T-helper 17 cell (primary cell): ENCODE results near the gene OR52A5. TPM values are rescaled to one million over a fixed set of nuclear protein-coding genes. Genes with fewer than 3 reads are reported as not detected.

Experiments used
- ATAC-seq: fragments of 150-1000 bp; cut with Tn5 transposase; 2 replicates; pipeline ENCODE4 v1.10.0; 2021; ENCODE audit warnings: mild to moderate bottlenecking, moderate library complexity
- DNase-seq, 3 donors: peaks; one replicate each; pipeline versions ENCODE4 v3.0.0 to v3.0.0-alpha.2; 2020 to 2021
- H3K9me3 ChIP-seq: one replicate; pipeline ENCODE4 v1.7.0; 2013; ENCODE audit warnings: low read length, mild to moderate bottlenecking; ENCODE audit not compliant: control insufficient read depth, poor library complexity, severe bottlenecking
- H3K27ac Mint-ChIP-seq: one replicate; pipeline ENCODE4 v1.8.0; 2022; ENCODE audit warnings: mild to moderate bottlenecking, moderate library complexity, mixed read lengths
- H3K27me3 Mint-ChIP-seq: one replicate; pipeline ENCODE4 v1.8.0; 2022; ENCODE audit warnings: mixed read lengths
- H3K36me3 Mint-ChIP-seq: one replicate; pipeline ENCODE4 v1.8.0; 2022; ENCODE audit warnings: low read depth, mixed read lengths
- H3K4me1 Mint-ChIP-seq: one replicate; pipeline ENCODE4 v1.8.0; 2022; ENCODE audit warnings: mild to moderate bottlenecking, mixed read lengths
- H3K4me3 Mint-ChIP-seq: one replicate; pipeline ENCODE4 v1.8.0; 2022; ENCODE audit warnings: mild to moderate bottlenecking, moderate library complexity, mixed read lengths
- total RNA-seq, 4 donors: library from RNA in 2 of 4; stranded (reverse) in 2 of 4; gene quantifications; one replicate each; pipeline ENCODE4 v1.2.3 and lab custom pipeline; 2022 to 2026

Gene OR52A5
- total RNA-seq, 2 donors from 2014 or later, result not detected

DNA sequence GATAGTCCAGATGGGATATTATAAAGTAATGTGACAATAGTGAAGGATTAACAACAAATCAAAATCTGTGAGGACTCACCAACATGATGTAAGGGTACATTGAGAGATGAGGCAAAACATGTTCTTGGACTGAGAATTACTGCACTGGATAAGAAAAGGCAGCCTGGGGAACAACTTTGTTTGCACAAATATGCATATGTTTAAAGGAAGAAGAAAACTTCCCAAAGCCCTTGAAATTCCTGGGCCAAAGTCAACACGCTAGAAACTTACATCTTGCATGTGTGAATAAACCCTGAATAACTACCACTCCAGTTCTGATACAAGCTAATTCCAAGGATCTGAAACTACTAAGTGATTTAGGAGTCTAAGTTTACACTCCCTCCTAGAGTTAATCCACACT, 1.1 kb downstream of the OR52A5 start:
- H3K36me3 Mint-ChIP-seq, result no peaks in the 10 kb centered on the region
- no peaks in the 10 kb centered on the region for H3K4me1 Mint-ChIP-seq
- peaks cover 31% of the 10 kb centered on the region for H3K27me3 Mint-ChIP-seq
- no peak for ATAC-seq
- no peaks in the 10 kb centered on the region for H3K9me3 ChIP-seq
- no peak overlapping the region for H3K27ac Mint-ChIP-seq
- DNase-seq, result no peak
- no peak overlapping the region for H3K4me3 Mint-ChIP-seq

DNA sequence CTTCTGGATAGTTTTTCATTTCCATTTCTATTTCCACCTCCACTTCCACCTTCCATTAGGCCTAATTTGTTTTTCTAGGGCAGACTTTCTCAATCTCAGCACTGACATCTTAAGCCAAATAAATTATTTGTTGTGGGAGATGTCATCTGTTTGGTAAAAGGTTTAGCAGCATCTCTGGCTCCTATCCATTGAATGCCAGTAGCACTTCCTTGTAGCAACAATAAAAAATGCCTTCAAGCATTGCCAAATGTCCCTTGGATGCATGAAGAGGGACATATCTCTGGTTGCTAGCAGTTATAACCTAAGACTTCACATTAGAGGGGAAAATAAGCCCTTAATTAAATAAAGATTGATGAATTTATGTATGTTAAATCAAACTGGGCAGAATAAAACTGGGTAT, 1.9 kb downstream of the OR52A5 start:
- DNase-seq (no peak), ATAC-seq (no peak)
- Mint-ChIP-seq H3K36me3 (no peaks in the 10 kb centered on the region), H3K4me3 (no peak overlapping the region), H3K27ac (no peak overlapping the region), H3K27me3 (peaks cover 31% of the 10 kb centered on the region), H3K4me1 (no peaks in the 10 kb centered on the region)
- H3K9me3 ChIP-seq, result no peaks in the 10 kb centered on the region

DNA sequence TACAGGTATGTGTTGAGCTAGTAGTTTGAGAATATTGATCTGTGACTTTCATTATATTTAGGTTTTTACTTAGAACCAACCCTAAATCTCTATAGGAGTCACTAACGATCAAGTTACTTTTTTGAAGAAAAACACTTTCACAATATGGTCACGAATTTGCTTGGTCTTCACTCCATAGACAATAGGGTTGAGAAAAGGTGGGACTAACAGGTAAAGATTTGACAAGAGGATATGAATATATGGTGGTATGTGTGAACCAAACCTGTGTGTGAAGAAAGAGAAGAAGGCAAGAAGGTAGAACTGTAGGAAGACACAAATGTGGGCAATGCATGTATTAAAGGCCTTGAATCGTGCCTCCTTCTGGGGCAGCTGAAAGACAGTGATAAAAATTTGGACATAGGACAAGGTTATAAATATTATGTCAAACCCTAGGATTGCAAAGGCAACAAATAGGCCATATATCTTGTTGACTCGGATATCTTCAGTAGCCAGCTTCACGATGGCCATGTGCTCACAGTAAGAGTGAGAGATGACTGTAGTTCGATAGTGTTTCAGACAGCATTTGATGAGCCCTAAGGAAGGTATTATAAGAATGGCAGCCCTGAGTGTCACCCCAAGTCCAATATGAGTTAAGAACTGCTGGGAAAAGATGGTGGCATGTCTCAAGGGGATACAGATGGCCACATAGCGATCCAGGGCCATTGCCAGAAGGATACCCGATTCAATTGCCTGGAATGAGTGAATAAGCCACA, 6.4 kb downstream of the OR52A5 start:
- ATAC-seq (no peak), DNase-seq (no peak)
- Mint-ChIP-seq H3K36me3 (no peaks in the 10 kb centered on the region), H3K4me3 (no peak overlapping the region), H3K27ac (no peak overlapping the region), H3K4me1 (no peaks in the 10 kb centered on the region), H3K27me3 (peaks cover 12% of the 10 kb centered on the region)
- no peaks in the 10 kb centered on the region for H3K9me3 ChIP-seq

DNA sequence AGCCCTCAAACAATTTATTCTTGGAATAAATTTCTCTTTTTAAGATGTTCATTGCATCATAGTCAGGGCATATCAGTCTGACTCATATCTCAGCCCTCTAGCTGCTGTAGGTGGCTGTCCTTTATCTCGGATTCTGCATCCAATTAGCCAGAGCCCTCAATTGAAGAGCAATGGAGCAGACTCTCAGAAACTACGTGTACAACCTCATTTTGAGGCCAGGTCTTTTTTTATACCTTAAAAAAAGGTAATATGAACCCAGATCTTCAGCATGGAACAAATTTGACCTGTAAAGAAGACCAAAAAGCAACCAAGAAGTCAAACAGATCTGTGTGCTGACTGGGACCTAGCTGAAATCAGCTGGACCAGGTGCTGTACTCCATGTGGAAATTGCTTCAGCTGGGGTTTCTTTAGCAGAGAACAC, 8.7 kb downstream of the OR52A5 start:
- Mint-ChIP-seq H3K36me3 (no peaks in the 10 kb centered on the region), H3K27me3 (peaks cover 6% of the 10 kb centered on the region), H3K27ac (no peak overlapping the region), H3K4me3 (no peak overlapping the region), H3K4me1 (no peaks in the 10 kb centered on the region)
- no peaks in the 10 kb centered on the region for H3K9me3 ChIP-seq
- no peak for ATAC-seq
- DNase-seq, result no peak

DNA sequence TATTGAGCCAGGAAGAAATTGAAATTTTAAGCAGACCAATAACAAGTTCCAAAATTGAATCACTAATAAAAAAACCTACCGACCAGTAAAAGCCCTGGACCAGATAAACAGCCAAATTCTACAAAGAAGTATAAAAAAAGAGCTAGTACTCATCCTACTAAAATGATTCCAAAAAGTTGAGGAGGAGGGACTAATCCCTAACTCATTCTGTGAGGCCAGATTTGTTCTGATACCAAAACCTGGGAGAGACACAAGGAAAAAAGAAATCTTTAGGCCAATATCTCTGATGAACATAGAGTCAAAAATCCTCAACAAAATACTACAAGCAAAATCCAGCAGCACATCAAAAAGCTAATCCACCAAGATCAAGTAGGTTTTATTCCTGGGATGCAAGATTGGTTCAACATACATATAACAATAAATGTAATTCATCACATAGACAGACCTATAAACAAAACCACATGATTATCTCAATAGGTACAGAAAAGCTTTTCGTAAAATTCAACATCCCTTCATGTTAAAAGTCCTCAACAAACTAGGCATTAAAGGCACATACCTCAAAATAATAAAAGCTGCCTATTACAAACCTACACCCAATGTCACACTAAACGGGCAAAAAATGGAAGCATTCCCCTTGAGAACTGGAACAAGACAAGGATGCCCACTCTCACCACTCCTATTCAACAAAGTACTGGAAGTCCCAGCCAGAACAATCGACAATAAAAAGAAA, 13.1 kb downstream of the OR52A5 start:
- DNase-seq, result no peak
- Mint-ChIP-seq H3K4me3 (no peak overlapping the region), H3K27ac (no peak overlapping the region), H3K27me3 (peaks cover 31% of the 10 kb centered on the region), H3K4me1 (peaks cover 2% of the 10 kb centered on the region), H3K36me3 (no peaks in the 10 kb centered on the region)
- no peaks in the 10 kb centered on the region for H3K9me3 ChIP-seq
- no peak for ATAC-seq

DNA sequence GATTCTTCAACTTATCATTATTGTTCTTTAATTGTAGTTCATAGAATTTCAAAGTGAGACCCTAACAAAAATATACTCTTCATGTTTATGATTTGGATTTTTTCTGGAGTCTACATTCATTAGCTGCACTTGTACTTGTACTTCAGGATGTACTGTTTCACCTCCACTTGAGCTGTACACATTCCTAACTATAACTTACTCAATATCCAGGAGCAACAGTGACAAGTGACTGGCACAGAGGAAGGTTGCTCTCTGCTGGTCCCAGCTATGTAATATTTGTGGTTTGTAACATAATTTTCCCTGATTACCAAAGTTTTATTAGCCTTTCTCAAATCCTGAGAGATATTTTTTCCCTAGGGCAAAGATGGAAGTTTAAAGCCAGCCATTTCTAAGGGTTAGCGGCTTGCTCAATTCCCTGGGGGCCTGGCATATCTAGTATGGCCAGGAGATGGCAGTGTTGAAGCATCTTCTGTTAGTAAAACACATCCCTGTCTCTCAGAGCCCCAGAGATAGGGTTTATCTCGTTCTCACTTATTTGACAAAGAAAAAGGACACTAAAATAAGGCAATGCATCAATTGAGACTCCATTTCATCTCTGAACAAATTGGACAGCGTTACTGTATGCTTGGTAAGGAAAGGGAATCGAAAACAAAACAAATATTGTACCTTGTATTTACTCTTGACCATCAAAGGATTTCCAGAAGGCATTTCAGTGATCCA, 14.2 kb downstream of the OR52A5 start:
- H3K9me3 ChIP-seq, result no peaks in the 10 kb centered on the region
- Mint-ChIP-seq H3K4me1 (peaks cover 2% of the 10 kb centered on the region), H3K27me3 (peaks cover 31% of the 10 kb centered on the region), H3K4me3 (no peak overlapping the region), H3K36me3 (no peaks in the 10 kb centered on the region), H3K27ac (no peak overlapping the region)
- DNase-seq (peak in 1 of 3 donors; percentile 10), ATAC-seq (peak; percentile 63)

DNA sequence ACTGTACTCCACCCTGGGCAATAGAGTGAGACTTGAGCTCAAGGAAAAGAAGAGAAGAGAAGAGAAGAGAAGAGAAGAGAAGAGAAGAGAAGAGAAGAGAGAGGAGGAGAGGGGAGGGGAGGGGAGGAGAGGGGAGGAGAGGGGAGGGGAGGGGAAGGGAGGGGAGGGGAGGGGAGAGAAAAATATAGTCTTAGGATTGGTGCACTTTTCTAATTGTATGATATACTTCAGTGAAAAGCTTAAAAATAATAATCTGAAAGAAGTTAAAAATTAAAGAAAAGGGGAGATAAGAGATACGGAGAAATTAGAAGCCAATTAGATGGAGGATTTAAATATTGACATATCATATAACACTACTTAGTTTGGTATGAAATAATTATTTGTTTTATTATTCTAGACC, 19.3 kb downstream of the OR52A5 start:
- H3K27ac Mint-ChIP-seq, result no peak overlapping the region
- peaks cover 48% of the 10 kb centered on the region for H3K27me3 Mint-ChIP-seq
- H3K4me1 Mint-ChIP-seq, result no peaks in the 10 kb centered on the region

DNA sequence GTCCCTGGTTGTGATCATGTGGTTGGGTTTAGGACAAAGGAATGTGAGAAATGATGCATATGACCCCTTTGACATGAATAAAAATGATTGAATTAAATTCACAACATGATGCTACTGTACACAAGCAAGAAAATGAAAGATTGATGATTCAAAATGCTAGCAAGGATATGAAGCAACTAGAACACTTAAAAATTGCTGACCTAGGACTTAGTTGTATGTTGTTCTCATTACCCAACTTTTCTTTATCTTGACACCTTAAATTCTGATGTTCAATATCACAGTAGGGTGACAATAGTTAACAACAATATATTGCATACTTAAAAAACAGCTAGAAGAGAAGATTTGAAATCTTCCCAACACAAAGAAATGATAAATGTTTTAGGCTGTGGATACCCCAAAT, 20.6 kb downstream of the OR52A5 start:
- ATAC-seq (no peak), DNase-seq (no peak)
- no peaks in the 10 kb centered on the region for H3K9me3 ChIP-seq
- Mint-ChIP-seq H3K27ac (no peak overlapping the region), H3K36me3 (no peaks in the 10 kb centered on the region), H3K4me1 (no peaks in the 10 kb centered on the region), H3K4me3 (no peak overlapping the region), H3K27me3 (peaks cover 43% of the 10 kb centered on the region)

More for the DNA sequence above, 19.3 kb downstream of the OR52A5 start:
- no peaks in the 10 kb centered on the region for H3K36me3 Mint-ChIP-seq
- ATAC-seq, result no peak
- DNase-seq, result no peak
- H3K9me3 ChIP-seq, result no peaks in the 10 kb centered on the region
- no peak overlapping the region for H3K4me3 Mint-ChIP-seq

DNA sequence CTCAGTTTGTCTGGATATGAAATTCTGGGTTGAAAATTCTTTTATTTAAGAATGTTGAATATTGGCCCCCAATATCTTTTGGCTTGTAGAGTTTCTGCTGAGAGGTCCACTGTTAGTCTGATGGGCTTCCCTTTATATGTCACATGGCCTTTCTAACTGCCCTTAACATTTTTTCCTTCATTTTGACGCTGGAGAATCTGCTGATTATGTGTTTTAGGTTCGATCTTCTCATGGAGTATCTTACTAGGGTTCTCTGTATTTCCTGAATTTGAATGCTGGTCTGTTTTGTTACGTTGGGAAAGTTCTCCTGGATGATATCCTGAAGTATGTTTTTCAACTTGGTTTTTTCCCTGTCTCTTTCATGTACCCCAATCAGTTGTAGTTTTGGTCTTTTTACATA, 22.8 kb downstream of the OR52A5 start:
- Mint-ChIP-seq H3K27ac (no peak overlapping the region), H3K36me3 (no peaks in the 10 kb centered on the region), H3K4me1 (no peaks in the 10 kb centered on the region), H3K4me3 (no peak overlapping the region), H3K27me3 (peaks cover 38% of the 10 kb centered on the region)
- no peak for ATAC-seq
- H3K9me3 ChIP-seq, result no peaks in the 10 kb centered on the region
- DNase-seq, result no peak

DNA sequence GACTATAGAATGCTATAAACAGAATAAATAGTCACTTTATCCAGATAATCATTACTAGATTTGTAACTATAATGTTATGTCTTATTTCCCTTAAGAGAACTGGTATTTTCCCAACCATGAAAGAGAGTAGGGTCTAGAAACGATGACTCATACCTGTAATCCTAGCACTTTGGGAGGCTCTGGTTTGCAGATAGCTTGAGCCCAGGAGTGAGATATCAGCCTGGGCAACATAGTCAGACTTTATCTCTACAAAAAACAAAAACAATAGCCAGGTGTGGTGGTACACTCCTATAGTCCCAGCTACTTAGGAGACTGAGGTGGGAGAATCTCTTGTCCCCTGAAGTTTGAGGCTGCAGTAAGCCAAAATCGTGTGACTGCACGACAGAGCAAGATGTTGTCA, 30.9 kb downstream of the OR52A5 start:
- Mint-ChIP-seq H3K36me3 (no peaks in the 10 kb centered on the region), H3K4me3 (no peak overlapping the region), H3K27me3 (peaks cover 8% of the 10 kb centered on the region), H3K27ac (no peak overlapping the region), H3K4me1 (no peaks in the 10 kb centered on the region)
- H3K9me3 ChIP-seq, result no peaks in the 10 kb centered on the region
- DNase-seq, result no peak
- no peak for ATAC-seq

DNA sequence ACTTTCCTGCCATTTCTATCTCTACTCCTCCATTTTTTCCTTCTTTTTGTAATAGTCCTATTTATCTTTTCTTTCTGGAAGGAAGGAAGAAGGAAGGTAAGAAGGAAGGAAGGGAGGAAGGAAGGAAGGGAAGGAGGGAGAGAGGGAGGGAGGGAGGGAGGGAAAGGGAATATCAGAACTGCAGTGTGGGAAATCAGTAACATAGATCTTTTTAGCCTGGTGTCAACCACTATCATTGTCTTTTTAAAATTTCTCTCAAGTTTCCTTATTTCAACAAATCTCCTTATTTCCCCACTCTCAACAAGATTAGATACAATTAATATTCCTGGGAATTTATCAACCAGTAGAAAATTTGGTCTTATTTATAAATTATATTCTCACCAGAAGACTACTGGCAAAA, 35.1 kb downstream of the OR52A5 start:
- DNase-seq, result no peak
- H3K27me3 Mint-ChIP-seq, result peaks cover 17% of the 10 kb centered on the region
- H3K4me1 Mint-ChIP-seq, result no peaks in the 10 kb centered on the region
- H3K4me3 Mint-ChIP-seq, result no peak overlapping the region
- no peak overlapping the region for H3K27ac Mint-ChIP-seq
- no peak for ATAC-seq
- no peaks in the 10 kb centered on the region for H3K9me3 ChIP-seq
- H3K36me3 Mint-ChIP-seq, result no peaks in the 10 kb centered on the region

DNA sequence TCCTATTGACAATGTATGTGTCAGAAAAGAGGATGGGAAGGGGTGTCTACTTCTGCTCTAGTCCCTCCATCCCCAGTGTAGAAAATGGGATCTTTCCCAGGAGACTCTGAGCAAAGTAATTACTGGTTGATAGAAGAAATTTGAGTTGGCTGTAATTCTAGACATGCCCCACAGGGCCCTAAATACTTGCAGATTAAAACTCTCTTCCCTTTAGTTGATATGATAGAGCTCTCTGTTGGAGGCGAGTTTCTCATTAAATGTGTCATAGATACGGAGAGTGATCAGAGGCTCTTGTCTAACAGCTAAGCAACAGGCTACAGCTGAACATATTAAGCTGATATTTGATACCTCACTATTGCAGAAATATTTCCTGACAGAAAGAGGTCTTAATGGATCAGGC, 35.9 kb downstream of the OR52A5 start:
- Mint-ChIP-seq H3K27me3 (peaks cover 14% of the 10 kb centered on the region), H3K4me1 (no peaks in the 10 kb centered on the region), H3K4me3 (no peak overlapping the region), H3K27ac (no peak overlapping the region), H3K36me3 (no peaks in the 10 kb centered on the region)
- ATAC-seq, result no peak
- H3K9me3 ChIP-seq, result no peaks in the 10 kb centered on the region
- DNase-seq, result no peak

DNA sequence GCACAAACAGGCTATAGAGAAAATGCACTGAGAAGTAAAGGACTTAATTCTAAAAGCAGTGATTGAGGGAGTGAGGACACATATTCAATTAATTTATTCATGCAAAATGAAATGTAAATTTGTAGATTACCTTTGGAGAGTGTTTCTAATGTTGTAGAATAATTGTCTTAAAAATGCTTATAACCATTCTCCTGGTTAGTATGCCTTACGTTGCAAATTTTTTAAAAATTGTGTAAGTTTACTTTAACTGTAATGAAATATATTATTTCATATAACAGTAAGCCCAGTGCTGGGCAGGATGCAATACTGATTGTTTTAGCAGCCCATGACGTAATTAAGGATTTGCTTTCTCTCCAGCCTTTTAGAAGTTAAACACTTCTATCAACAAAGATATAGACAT, 42.1 kb downstream of the OR52A5 start:
- H3K9me3 ChIP-seq, result no peaks in the 10 kb centered on the region
- no peaks in the 10 kb centered on the region for H3K36me3 Mint-ChIP-seq
- no peak overlapping the region for H3K27ac Mint-ChIP-seq
- H3K4me1 Mint-ChIP-seq, result no peaks in the 10 kb centered on the region
- H3K4me3 Mint-ChIP-seq, result no peak overlapping the region
- DNase-seq, result no peak
- peaks cover 6% of the 10 kb centered on the region for H3K27me3 Mint-ChIP-seq
- no peak for ATAC-seq
